Colonic mucosa (tissue), 4 donors: ENCODE data around the gene GPATCH1. TPM values are rescaled to one million over a fixed set of nuclear protein-coding genes. Genes with fewer than 3 reads are reported as not detected.

Experiments
- DNase-seq: peaks from one replicate; pipeline ENCODE4 v3.0.0-alpha.2; 2020
- H3K27ac ChIP-seq: fragments of 200-600 bp; one replicate; pipeline ENCODE4 v1.8.0; 2021
- H3K27me3 ChIP-seq: fragments of 200-600 bp; one replicate; pipeline ENCODE4 v1.8.0; 2021
- H3K36me3 ChIP-seq: fragments of 200-600 bp; one replicate; pipeline ENCODE4 v1.8.0; 2021
- H3K4me1 ChIP-seq: fragments of 200-600 bp; one replicate; pipeline ENCODE4 v1.8.0; 2021; ENCODE audit warnings: mild to moderate bottlenecking
- H3K4me3 ChIP-seq: fragments of 200-600 bp; one replicate; pipeline ENCODE4 v1.8.0; 2021
- H3K9ac ChIP-seq, 2 donors: one replicate each; pipeline ENCODE4 v1.7.0; 2013; ENCODE audit warnings: control low read depth in 2 of 2, low read depth in 2 of 2, low read length in 2 of 2
- H3K9me3 ChIP-seq: fragments of 200-600 bp; one replicate; pipeline ENCODE4 v1.8.0; 2021
- intact Hi-C: fragments of 100-400 bp; cut with DNase I; formaldehyde crosslinking; loops from one replicate; pipeline ENCODE4 v1.14.1; 2022
- total RNA-seq, 2 donors: library from RNA; stranded (reverse); fragmentation: NEBNext Ultra II Directional in 1 of 2; extraction: Animal tissue kit (Norgen Biotek cat#: 25700) in 1 of 2; gene quantifications; one replicate each; pipeline ENCODE4 v1.2.1, GENCODE V29; 2021
- TF ChIP-seq, protein P1 (sequence below): fragments of 200-600 bp; IDR thresholded peaks from one replicate; pipeline ENCODE4 v1.8.0; 2022; ENCODE audit warnings: antibody characterized with exemption, mild to moderate bottlenecking
- donor health status: healthy.
- donor health status: DM: no; HTN: no; CAD: no.
- donor health status: DM: no; HTN: no; CAD: no.

The GPATCH1 gene
- total RNA-seq, 2 donors from 2014 or later, result 10.0 to 10.9 TPM

DNA sequence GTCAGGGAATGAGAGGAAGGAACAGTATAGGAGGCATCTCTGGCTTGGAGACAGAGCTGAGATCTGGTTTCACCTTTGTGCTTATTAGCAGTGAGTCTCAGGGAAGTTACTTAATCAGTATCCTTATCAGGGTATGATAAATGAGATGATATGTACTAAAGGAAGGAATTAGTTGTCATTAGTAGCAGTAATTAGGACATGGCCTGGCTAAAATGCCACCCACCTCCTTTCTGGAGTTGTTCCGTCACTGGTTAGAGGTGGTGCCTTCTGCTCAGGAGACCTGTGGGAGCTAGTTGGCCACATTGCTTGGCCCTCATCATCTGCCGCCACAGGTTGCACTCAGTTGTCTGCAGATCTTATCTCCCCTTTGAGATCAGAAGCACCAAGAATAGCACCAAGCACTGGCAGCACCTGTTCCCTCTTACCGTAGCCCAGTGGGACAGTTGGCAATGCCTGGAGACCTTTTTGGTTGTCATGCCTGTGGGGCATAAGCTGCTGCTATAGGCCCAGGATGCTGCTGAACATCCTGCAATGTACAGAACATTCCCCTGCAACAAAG lies 4.7 kb downstream of the GPATCH1 start:
- H3K9me3 ChIP-seq, result no peaks in the 10 kb centered on the region
- H3K4me3 ChIP-seq, result no peak overlapping the region
- H3K36me3 ChIP-seq, result no peaks in the 10 kb centered on the region
- H3K4me1 ChIP-seq, result peaks cover 6% of the 10 kb centered on the region
- DNase-seq, result no peak
- no peak overlapping the region for H3K27ac ChIP-seq
- H3K9ac ChIP-seq, result no peak overlapping the region
- intact Hi-C loops, result no loop called here
- H3K27me3 ChIP-seq, result no peaks in the 10 kb centered on the region
- TF ChIP-seq, protein P1, sequence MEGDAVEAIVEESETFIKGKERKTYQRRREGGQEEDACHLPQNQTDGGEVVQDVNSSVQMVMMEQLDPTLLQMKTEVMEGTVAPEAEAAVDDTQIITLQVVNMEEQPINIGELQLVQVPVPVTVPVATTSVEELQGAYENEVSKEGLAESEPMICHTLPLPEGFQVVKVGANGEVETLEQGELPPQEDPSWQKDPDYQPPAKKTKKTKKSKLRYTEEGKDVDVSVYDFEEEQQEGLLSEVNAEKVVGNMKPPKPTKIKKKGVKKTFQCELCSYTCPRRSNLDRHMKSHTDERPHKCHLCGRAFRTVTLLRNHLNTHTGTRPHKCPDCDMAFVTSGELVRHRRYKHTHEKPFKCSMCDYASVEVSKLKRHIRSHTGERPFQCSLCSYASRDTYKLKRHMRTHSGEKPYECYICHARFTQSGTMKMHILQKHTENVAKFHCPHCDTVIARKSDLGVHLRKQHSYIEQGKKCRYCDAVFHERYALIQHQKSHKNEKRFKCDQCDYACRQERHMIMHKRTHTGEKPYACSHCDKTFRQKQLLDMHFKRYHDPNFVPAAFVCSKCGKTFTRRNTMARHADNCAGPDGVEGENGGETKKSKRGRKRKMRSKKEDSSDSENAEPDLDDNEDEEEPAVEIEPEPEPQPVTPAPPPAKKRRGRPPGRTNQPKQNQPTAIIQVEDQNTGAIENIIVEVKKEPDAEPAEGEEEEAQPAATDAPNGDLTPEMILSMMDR, result no peak

DNA sequence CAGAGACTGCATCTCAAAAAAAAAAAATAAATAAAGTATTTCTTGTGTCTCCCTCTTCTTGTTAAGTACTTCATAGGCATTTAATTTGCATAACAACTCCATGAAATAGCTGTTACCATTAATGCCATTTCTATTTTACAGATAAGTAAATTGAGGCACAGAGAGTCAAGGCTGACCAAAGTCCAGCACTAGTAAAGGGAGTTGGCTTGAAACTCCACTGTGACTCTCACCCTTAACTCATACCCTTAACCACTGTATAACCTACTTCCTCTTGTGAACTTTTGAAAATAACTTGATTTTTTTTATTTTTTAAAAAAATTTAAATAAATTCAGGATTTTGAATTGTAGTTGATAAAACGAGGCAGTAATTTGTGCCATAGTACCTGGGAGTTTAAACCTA lies 6.0 kb downstream of the GPATCH1 start:
- intact Hi-C loops, result no loop called here
- Histone ChIP-seq H3K4me1 (peaks cover 4% of the 10 kb centered on the region), H3K9me3 (no peaks in the 10 kb centered on the region), H3K9ac (no peak overlapping the region), H3K36me3 (no peaks in the 10 kb centered on the region), H3K27ac (no peak overlapping the region), H3K27me3 (no peaks in the 10 kb centered on the region), H3K4me3 (no peak overlapping the region)
- TF ChIP-seq, protein P1, result no peak
- DNase-seq, result no peak

DNA sequence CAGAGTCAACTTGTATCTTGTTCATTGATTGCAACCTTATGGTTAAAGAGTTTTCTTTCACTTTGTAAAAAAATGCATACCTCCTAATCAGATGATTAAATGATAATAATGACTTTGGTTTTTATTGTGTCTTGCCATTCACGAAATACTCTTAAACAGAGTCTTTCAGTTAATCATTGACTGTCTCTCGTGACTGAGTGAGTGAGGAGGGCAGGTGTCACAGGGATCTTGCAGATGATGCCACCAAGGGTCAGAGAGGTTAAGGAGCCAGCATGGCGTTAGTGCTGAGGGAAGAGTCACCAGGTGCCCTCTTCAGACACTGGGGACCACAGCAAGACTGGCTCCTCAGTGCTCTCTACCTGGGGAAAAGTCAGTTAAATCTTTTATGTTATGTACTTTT lies 8.0 kb downstream of the GPATCH1 start:
- H3K27ac ChIP-seq, result no peak overlapping the region
- TF ChIP-seq, protein P1, result no peak
- H3K36me3 ChIP-seq, result no peaks in the 10 kb centered on the region

DNA sequence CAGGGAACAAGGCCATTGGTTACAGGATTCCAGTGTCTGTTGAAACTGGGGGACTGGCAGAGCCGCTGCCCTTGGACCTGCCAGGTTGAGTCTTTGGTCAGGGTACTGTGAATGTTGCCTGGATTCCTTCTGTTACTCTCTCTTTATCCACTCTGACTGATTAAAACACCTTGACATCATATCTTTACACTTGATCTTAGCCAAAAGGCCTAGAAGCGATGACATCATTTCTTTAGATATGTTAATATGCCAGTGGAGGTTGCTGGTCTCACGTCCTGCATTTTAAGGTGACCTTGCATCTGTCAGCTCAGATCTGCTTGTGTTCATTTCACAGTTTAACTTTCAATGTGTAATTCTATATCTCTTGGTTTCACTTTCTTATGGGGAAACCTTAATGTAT lies 9.2 kb downstream of the GPATCH1 start:
- Histone ChIP-seq H3K4me3 (no peak overlapping the region), H3K27ac (no peak overlapping the region), H3K27me3 (no peaks in the 10 kb centered on the region), H3K36me3 (no peaks in the 10 kb centered on the region), H3K9ac (no peak overlapping the region), H3K4me1 (peaks cover 3% of the 10 kb centered on the region), H3K9me3 (no peaks in the 10 kb centered on the region)
- DNase-seq, result no peak
- TF ChIP-seq, protein P1, result no peak
- intact Hi-C loops, result no loop called here

More for the DNA sequence above, 8.0 kb downstream of the GPATCH1 start:
- Histone ChIP-seq H3K27me3 (no peaks in the 10 kb centered on the region), H3K9me3 (no peaks in the 10 kb centered on the region), H3K4me3 (no peak overlapping the region), H3K4me1 (peaks cover 3% of the 10 kb centered on the region), H3K9ac (no peak overlapping the region)
- no peak for DNase-seq
- intact Hi-C loops, result no loop called here

DNA sequence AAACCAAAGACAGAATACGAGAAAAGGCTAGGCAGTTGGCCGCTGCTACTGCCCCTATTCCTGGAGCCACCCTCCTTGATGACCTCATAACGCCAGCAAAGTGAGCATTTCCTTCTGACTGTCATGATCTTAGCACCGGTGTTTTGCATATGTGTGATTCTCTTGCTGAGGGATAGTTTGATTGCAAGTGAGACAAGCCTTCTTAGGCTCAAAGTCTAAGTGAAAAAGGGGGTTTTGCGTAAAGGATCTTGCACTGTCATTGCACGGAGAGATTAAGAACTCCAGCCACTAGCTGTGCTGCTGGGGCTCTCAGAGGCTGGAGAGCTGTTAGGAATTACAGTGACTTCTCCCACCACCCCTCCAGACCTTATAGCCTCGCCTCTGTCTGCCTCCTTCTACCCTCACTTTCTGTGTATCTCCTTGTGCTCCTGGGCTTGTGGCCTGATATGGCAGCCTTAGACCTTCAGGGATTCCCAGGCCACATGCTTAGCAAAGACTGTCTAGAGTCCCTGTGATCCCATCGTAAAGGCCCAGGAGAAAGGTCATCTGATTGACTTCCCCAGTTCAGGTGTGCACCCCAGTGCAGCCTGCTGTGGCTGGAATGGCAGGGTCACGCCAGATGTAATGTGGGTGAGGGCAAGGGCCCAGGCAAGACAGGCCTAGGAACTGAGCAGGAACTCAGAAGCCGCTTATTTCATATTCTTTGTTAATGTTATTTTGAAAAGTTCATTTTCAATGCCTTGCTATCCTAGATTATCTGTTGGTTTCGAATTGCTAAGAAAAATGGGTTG lies 12.6 kb downstream of the GPATCH1 start:
- Histone ChIP-seq H3K27ac (no peak overlapping the region), H3K9me3 (no peaks in the 10 kb centered on the region), H3K36me3 (peaks cover 4% of the 10 kb centered on the region), H3K4me3 (no peak overlapping the region), H3K9ac (no peak overlapping the region), H3K4me1 (peaks cover 3% of the 10 kb centered on the region), H3K27me3 (no peaks in the 10 kb centered on the region)
- TF ChIP-seq, protein P1, result no peak
- no peak for DNase-seq
- intact Hi-C loops, result no loop called here
